WI38 (cell line): ENCODE measurements around the gene TMEM185B.
"Not testable (repeated sequence)": the region's sequence is repeated elsewhere in the genome, so short reads cannot be mapped to it uniquely, and the experiment has no call there.

Source experiments
- H3K4me3 ChIP-seq: 2 replicates; pipeline ENCODE4 v1.5.1; 2011; ENCODE audit warnings: low read depth, mild to moderate bottlenecking, control low read depth, low read length
- CTCF ChIP-seq: IDR thresholded peaks from 2 replicates; pipeline ENCODE4 v1.5.1; 2012; ENCODE audit warnings: low read depth, mild to moderate bottlenecking, control low read depth, low read length

The TMEM185B gene

GRCh38 chr2:120236316-120236715 lies 13.1 kb upstream of the TMEM185B start:
- no peak for TF ChIP-seq CTCF
- no peak overlapping the region for H3K4me3 ChIP-seq

DNA sequence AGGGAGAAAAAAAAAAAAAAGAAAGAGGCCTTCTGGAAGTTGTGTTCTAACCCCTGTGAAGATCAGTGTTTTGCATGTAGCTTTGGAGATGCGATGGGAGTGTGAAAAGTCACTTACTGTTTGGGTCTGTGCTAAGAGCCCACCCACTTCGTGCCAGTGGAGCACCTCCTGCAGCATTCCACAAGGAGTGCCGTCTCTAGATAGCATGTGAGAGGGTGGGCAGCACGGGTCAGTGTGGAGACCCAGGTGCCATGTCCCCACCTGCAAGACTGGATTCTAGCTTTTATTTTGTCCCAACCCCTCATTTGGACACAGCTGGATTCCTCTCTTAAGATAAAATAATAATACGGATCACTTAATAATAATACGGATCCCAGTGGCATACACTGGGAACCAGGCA lies 12.5 kb upstream of the TMEM185B start:
- TF ChIP-seq CTCF, result no peak
- no peak overlapping the region for H3K4me3 ChIP-seq

- H3K4me3 ChIP-seq, result not testable (repeated sequence)
Observed at GRCh38 chr2:120235158-120235557, 12.0 kb upstream of the TMEM185B start.

- H3K4me3 ChIP-seq, result no peak overlapping the region
- no peak for TF ChIP-seq CTCF
Observed at GRCh38 chr2:120233292-120233691, 10.1 kb upstream of the TMEM185B start.

DNA sequence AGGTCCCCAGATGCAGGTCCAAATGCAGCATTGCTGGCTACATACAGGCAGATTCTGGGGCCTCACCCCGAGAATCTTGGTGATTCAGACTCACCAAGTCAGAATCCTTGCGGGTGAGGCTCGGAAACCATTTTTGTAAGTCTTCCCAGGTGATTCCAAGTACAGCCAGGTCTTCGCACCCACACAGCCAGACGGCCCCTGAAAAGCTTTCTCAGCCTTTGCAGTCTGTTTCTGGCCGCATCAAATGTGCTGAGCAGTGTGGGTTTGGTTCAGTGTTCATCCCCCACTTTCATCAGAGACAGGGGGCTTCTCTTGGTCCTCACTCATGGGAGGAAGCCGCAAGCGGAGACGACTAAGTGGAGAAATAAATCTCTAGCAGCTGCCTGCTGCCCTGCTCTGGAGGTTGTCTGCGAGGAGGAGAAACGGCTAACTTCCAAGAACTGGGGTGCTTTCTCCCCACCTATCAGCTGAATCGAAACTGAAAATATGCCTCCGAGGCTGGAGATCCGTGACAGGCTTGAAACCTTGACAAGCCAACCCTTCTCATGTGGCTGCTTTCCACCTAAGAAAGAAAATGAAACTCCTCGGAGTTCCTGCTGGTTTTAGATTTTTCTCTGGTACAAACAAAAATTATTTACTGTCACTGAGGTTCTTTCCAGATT lies 8.9 kb upstream of the TMEM185B start:
- TF ChIP-seq CTCF, result no peak
- H3K4me3 ChIP-seq, result peak overlapping the region; percentile 3

GRCh38 chr2:120231564-120231973 lies 8.4 kb upstream of the TMEM185B start:
- no peak overlapping the region for H3K4me3 ChIP-seq
- TF ChIP-seq CTCF, result no peak

- H3K4me3 ChIP-seq, result no peak overlapping the region
- no peak for TF ChIP-seq CTCF
Observed at GRCh38 chr2:120230515-120231471, 7.6 kb upstream of the TMEM185B start.
